ENCODE measurements around the gene LMOD1. TPM values are rescaled to one million over a fixed set of nuclear protein-coding genes. Genes with fewer than 3 reads are reported as not detected.

The LMOD1 gene
- total and polyA plus RNA-seq, 2 of the 8 experiments (the other 6 are each of a cell fraction or from before 2014, with no cell fraction given) = 0.77 to 1.4 TPM

GRCh38 chr1:201966171-201966570 lies 19.8 kb upstream of the LMOD1 start:
- Histone ChIP-seq H3K23me2 (ENCODE audit: low read depth, low read length) (no peaks in the 10 kb centered on the region), H3K23ac (ENCODE audit: insufficient read length) (no peak overlapping the region), H2BK20ac (ENCODE audit: low read length) (no peak overlapping the region), H3K4me1 (replicated peaks in 1 of 4; ENCODE audit: control insufficient read depth in 3 of 4, insufficient read depth in 4 of 4, low read length in 3 of 4) (no peaks in the 10 kb centered on the region), H4K91ac (replicated peaks; ENCODE audit: insufficient read length, low read length) (no peak overlapping the region), H3K9ac (replicated peaks in 1 of 4; ENCODE audit: extremely low read depth in 1 of 4, low read depth in 3 of 4, low read length in 3 of 4) (no peak overlapping the region), H3K79me1 (ENCODE audit: low read depth, low read length) (no peaks in the 10 kb centered on the region), H2BK12ac (ENCODE audit: low read depth, low read length) (no peak overlapping the region), H3K4me2 (ENCODE audit: insufficient read depth in 1 of 2, low read depth in 2 of 2, low read length in 2 of 2) (no peak overlapping the region), H2BK15ac (ENCODE audit: low read length) (no peak overlapping the region), H3K36me3 (ENCODE audit: control insufficient read depth in 2 of 4, insufficient read depth in 4 of 4, low read length in 3 of 4) (peaks cover 13 to 85% (median 62%) of the 10 kb centered on the region in 4 experiments), H3K27ac (ENCODE audit: low read depth, low read length) (no peak overlapping the region), H3K9me3 (ENCODE audit: insufficient read depth in 2 of 2, low read depth in 1 of 2, low read length in 1 of 2) (no peaks in the 10 kb centered on the region), H2BK120ac (replicated peaks; ENCODE audit: low read depth, low read length) (no peak overlapping the region), H3K79me2 (ENCODE audit: control insufficient read depth in 1 of 2, insufficient read depth in 2 of 2, low read length in 2 of 2) (no peaks in the 10 kb centered on the region), H3K18ac (ENCODE audit: extremely low read depth, low read length) (no peak overlapping the region), H2AFZ (ENCODE audit: low read length) (no peak overlapping the region), H3K14ac (ENCODE audit: insufficient read length) (no peak overlapping the region), H3K4me3 (ENCODE audit: extremely low read depth in 1 of 4, insufficient read depth in 2 of 4, low read depth in 3 of 4, low read length in 4 of 4) (no peak overlapping the region), H4K20me1 (replicated peaks in 1 of 2; ENCODE audit: control insufficient read depth in 1 of 2, insufficient read depth in 2 of 2, low read length in 2 of 2) (peaks cover 4 to 8% of the 10 kb centered on the region in 2 experiments), H2AK5ac (ENCODE audit: low read depth, low read length) (no peak overlapping the region), H3K27me3 (replicated peaks in 1 of 4; ENCODE audit: control insufficient read depth in 3 of 4, extremely low read depth in 1 of 4, insufficient read depth in 3 of 4, low read length in 3 of 4) (no peaks in the 10 kb centered on the region), H3K4ac (replicated peaks; ENCODE audit: insufficient read length, low read depth, low read length) (no peak overlapping the region), H2BK5ac (ENCODE audit: low read depth, low read length) (no peak overlapping the region), H3K56ac (replicated peaks; ENCODE audit: insufficient read length, low read depth, low read length) (no peak overlapping the region), H4K8ac (ENCODE audit: extremely low read depth, insufficient read depth, low read length) (no peak overlapping the region), H4K5ac (ENCODE audit: insufficient read length, low read depth, low read length) (no peak overlapping the region)
- POLR2A ChIA-PET (ENCODE audit: partially characterized antibody) = interaction anchor here (1.1 kb wide), 2 partner anchors 68 to 93 kb away, joined by 3 to 4 read pairs; no protein-coding TSS in a partner anchor
- DNase-seq (ENCODE audit: low read depth in 1 of 2, low spot score in 2 of 2) = no peak
- WGBS, 2 experiments (ENCODE audit: extremely low coverage in 1 of 2, insufficient coverage in 1 of 2, insufficient read length in 1 of 2, insufficient replicate concordance in 2 of 2, low coverage in 1 of 2, low lambda C conversion rate in 2 of 2, missing lambda C conversion rate in 1 of 2) = 94% methylated on average over 5 of the region's 5 CpGs; no CpG with 5 or more reads in 1 of the 2 experiments
- CTCF ChIA-PET (ENCODE audit: partially characterized antibody) = interaction anchor here (0.5 to 10.4 kb wide), 6 partner anchors 13 to 89 kb away, joined by 3 to 85 read pairs (median 4); no protein-coding TSS in a partner anchor
- no peak for FAIRE-seq
- TF ChIP-seq KDM1A (IDR thresholded peaks at IDR 0.05; ENCODE audit: borderline replicate concordance, low read length) (no peak), RNF2 (IDR thresholded peaks at IDR 0.05; ENCODE audit: borderline replicate concordance, low read depth, low read length, missing control alignments, poor library complexity, severe bottlenecking) (no peak), TBP (IDR thresholded peaks at IDR 0.05; ENCODE audit: low read depth, low read length) (no peak), ATF2 (IDR thresholded peaks at IDR 0.05; ENCODE audit: low read length) (no peak), POLR2AphosphoS5 (IDR thresholded peaks at IDR 0.05; ENCODE audit: low read depth, low read length) (no peak), GABPA (IDR thresholded peaks at IDR 0.05; ENCODE audit: borderline replicate concordance, insufficient read depth, low read length) (no peak), ASH2L (IDR thresholded peaks at IDR 0.05; ENCODE audit: low read length) (no peak), TCF12 (IDR thresholded peaks at IDR 0.05; ENCODE audit: low read depth, low read length) (no peak), EP300 (IDR thresholded peaks at IDR 0.05; ENCODE audit: borderline replicate concordance in 1 of 2, low read depth in 2 of 2, low read length in 2 of 2) (no peak), SIRT6 (IDR thresholded peaks at IDR 0.05; ENCODE audit: low read length) (no peak), SAP30 (IDR thresholded peaks at IDR 0.05; ENCODE audit: insufficient read depth, insufficient replicate concordance, low read length) (no peak), CTBP2 (IDR thresholded peaks at IDR 0.05; ENCODE audit: borderline replicate concordance, insufficient read depth, insufficient read length, low read length) (no peak)
